ENCODE data around the gene AGFG1. TPM values are rescaled to one million over a fixed set of nuclear protein-coding genes. Genes with fewer than 3 reads are reported as not detected.

Gene AGFG1
- total RNA-seq, 1 donor from 2014 or later: 49.5 TPM

- TF ChIP-seq CTCF (IDR thresholded peaks at IDR 0.05): no peak
- DNase-seq (ENCODE audit: low spot score): no peak
- Mint-ChIP-seq H3K4me1 (ENCODE audit: low read depth) (peaks cover 11% of the 10 kb centered on the region), H3K27ac (ENCODE audit: unreplicated experiment) (no peak overlapping the region), H3K9me3 (ENCODE audit: low read depth) (no peaks in the 10 kb centered on the region), H3K36me3 (ENCODE audit: low read depth) (peaks cover 4% of the 10 kb centered on the region), H3K27me3 (ENCODE audit: low read depth) (no peaks in the 10 kb centered on the region), H3K4me3 (ENCODE audit: unreplicated experiment) (no peak overlapping the region)
Observed at GRCh38 chr2:227570615-227571014, 98.7 kb downstream of the AGFG1 start.

- no peak overlapping the region for H3K27ac Mint-ChIP-seq (ENCODE audit: unreplicated experiment)
- H3K4me3 Mint-ChIP-seq (ENCODE audit: unreplicated experiment): no peak overlapping the region
- no peak for DNase-seq (ENCODE audit: low spot score)
- peaks cover 7% of the 10 kb centered on the region for H3K27me3 Mint-ChIP-seq (ENCODE audit: low read depth)
- H3K4me1 Mint-ChIP-seq (ENCODE audit: low read depth): no peaks in the 10 kb centered on the region
- H3K36me3 Mint-ChIP-seq (ENCODE audit: low read depth): no peaks in the 10 kb centered on the region
- H3K9me3 Mint-ChIP-seq (ENCODE audit: low read depth): no peaks in the 10 kb centered on the region
- no peak for TF ChIP-seq CTCF (IDR thresholded peaks at IDR 0.05)
Observed at GRCh38 chr2:227576110-227576509, 104.2 kb downstream of the AGFG1 start.

- no peak for TF ChIP-seq CTCF (IDR thresholded peaks at IDR 0.05)
- no peak for DNase-seq (ENCODE audit: low spot score)
- H3K4me3 Mint-ChIP-seq (ENCODE audit: unreplicated experiment): no peak overlapping the region
- H3K27me3 Mint-ChIP-seq (ENCODE audit: low read depth): peaks cover 7% of the 10 kb centered on the region
- no peaks in the 10 kb centered on the region for H3K36me3 Mint-ChIP-seq (ENCODE audit: low read depth)
- H3K4me1 Mint-ChIP-seq (ENCODE audit: low read depth): no peaks in the 10 kb centered on the region
- no peaks in the 10 kb centered on the region for H3K9me3 Mint-ChIP-seq (ENCODE audit: low read depth)
- no peak overlapping the region for H3K27ac Mint-ChIP-seq (ENCODE audit: unreplicated experiment)
Observed at GRCh38 chr2:227576812-227577211, 104.9 kb downstream of the AGFG1 start.

GRCh38 chr2:227577555-227577954, 105.6 kb downstream of the AGFG1 start:
- TF ChIP-seq CTCF (IDR thresholded peaks at IDR 0.05): no peak
- Mint-ChIP-seq H3K4me1 (ENCODE audit: low read depth) (no peaks in the 10 kb centered on the region), H3K27me3 (ENCODE audit: low read depth) (peaks cover 7% of the 10 kb centered on the region), H3K27ac (ENCODE audit: unreplicated experiment) (no peak overlapping the region), H3K36me3 (ENCODE audit: low read depth) (peaks cover 2% of the 10 kb centered on the region), H3K9me3 (ENCODE audit: low read depth) (peaks cover 7% of the 10 kb centered on the region), H3K4me3 (ENCODE audit: unreplicated experiment) (no peak overlapping the region)
- no peak for DNase-seq (ENCODE audit: low spot score)

- H3K27me3 Mint-ChIP-seq (ENCODE audit: low read depth): peaks cover 7% of the 10 kb centered on the region
- H3K36me3 Mint-ChIP-seq (ENCODE audit: low read depth): peaks cover 4% of the 10 kb centered on the region
- DNase-seq (ENCODE audit: low spot score): no peak
- no peaks in the 10 kb centered on the region for H3K4me1 Mint-ChIP-seq (ENCODE audit: low read depth)
- no peak overlapping the region for H3K4me3 Mint-ChIP-seq (ENCODE audit: unreplicated experiment)
- peaks cover 12% of the 10 kb centered on the region for H3K9me3 Mint-ChIP-seq (ENCODE audit: low read depth)
- no peak overlapping the region for H3K27ac Mint-ChIP-seq (ENCODE audit: unreplicated experiment)
- no peak for TF ChIP-seq CTCF (IDR thresholded peaks at IDR 0.05)
Observed at GRCh38 chr2:227578642-227579041, 106.7 kb downstream of the AGFG1 start.
